WTC11 (cell line): ENCODE results near the gene TAMALIN. TPM values are rescaled to one million over a fixed set of nuclear protein-coding genes. Genes with fewer than 3 reads are reported as not detected.

Experiments
- ATAC-seq: fragments of 200-7000 bp; cut with Tn5 transposase; 2 replicates; pipeline ENCODE4 v1.10.0; 2021; ENCODE audit warnings: mild to moderate bottlenecking, moderate library complexity
- CTCF ChIA-PET: fragments of 300-600 bp; sonication (Branson Sonifier 250); formaldehyde crosslinking; loops from one replicate; lab custom pipeline; 2021; ENCODE audit warnings: antibody characterized with exemption; lab: Charles Lee
- POLR2A ChIA-PET: fragments of 350-600 bp; sonication (Branson Sonifier 250); formaldehyde crosslinking; loops from one replicate; lab custom pipeline; 2021; ENCODE audit warnings: antibody characterized with exemption; lab: Charles Lee
- DNase-seq: peaks from one replicate; pipeline ENCODE4 v3.0.0; 2021; ENCODE audit warnings: low spot score
- H3K27ac Mint-ChIP-seq: 2 replicates; pipeline ENCODE4 v1.8.0; 2021; ENCODE audit warnings: mixed read lengths
- H3K27me3 Mint-ChIP-seq: 2 replicates; pipeline ENCODE4 v1.8.0; 2021; ENCODE audit warnings: low read depth, mild to moderate bottlenecking, moderate library complexity, mixed read lengths
- H3K36me3 Mint-ChIP-seq: 2 replicates; pipeline ENCODE4 v1.8.0; 2021; ENCODE audit warnings: mixed read lengths
- H3K4me1 Mint-ChIP-seq: 2 replicates; pipeline ENCODE4 v1.8.0; 2022; ENCODE audit warnings: mixed read lengths
- H3K4me3 Mint-ChIP-seq: 2 replicates; pipeline ENCODE4 v1.8.0; 2021; ENCODE audit warnings: mild to moderate bottlenecking, moderate library complexity, mixed read lengths
- H3K9me3 Mint-ChIP-seq: 2 replicates; pipeline ENCODE4 v1.8.0; 2021; ENCODE audit warnings: mixed read lengths
- CREB1 ChIP-seq: sonication (generic); formaldehyde crosslinking; IDR thresholded peaks from 2 replicates; pipeline ENCODE4 v1.8.0; 2023; ENCODE audit warnings: mild to moderate bottlenecking, missing genetic modification reagents
- E2F1 ChIP-seq: sonication (generic); formaldehyde crosslinking; IDR thresholded peaks from 2 replicates; pipeline ENCODE4 v1.8.0; 2022; ENCODE audit warnings: mild to moderate bottlenecking, missing genetic modification reagents
- FOXJ3 ChIP-seq: sonication (generic); formaldehyde crosslinking; IDR thresholded peaks from 2 replicates; pipeline ENCODE4 v1.9.0; 2021; ENCODE audit warnings: missing genetic modification reagents, mild to moderate bottlenecking, borderline replicate concordance
- FOXK1 ChIP-seq: sonication (generic); formaldehyde crosslinking; IDR thresholded peaks from 2 replicates; pipeline ENCODE4 v1.8.0; 2022; ENCODE audit warnings: mild to moderate bottlenecking, moderate library complexity, missing genetic modification reagents
- GRHL2 ChIP-seq: fragments of 250-450 bp; sonication (Bioruptor Pico); IDR thresholded peaks from 2 replicates; pipeline ENCODE4 v1.8.0; 2022; ENCODE audit warnings: mild to moderate bottlenecking, moderate library complexity; ENCODE audit not compliant: insufficient replicate concordance, severe bottlenecking
- NFYB ChIP-seq: sonication (generic); formaldehyde crosslinking; conservative IDR thresholded peaks from 2 replicates; pipeline ENCODE4 v1.8.0; 2022; ENCODE audit warnings: low read depth, missing genetic modification reagents
- NR3C1 ChIP-seq: sonication (generic); formaldehyde crosslinking; conservative IDR thresholded peaks from 2 replicates; pipeline ENCODE4 v1.8.1; 2023; ENCODE audit warnings: low read depth, mild to moderate bottlenecking, missing genetic modification reagents
- PRRX2 ChIP-seq: fragments of 250-450 bp; sonication (Bioruptor Pico); IDR thresholded peaks from 2 replicates; pipeline ENCODE4 v1.8.0; 2021; ENCODE audit warnings: mild to moderate bottlenecking
- RELA ChIP-seq: sonication (generic); formaldehyde crosslinking; IDR thresholded peaks from 2 replicates; pipeline ENCODE4 v1.8.1; 2022; ENCODE audit warnings: missing genetic modification reagents, mild to moderate bottlenecking, borderline replicate concordance
- RORB ChIP-seq: fragments of 250-450 bp; sonication (Bioruptor Pico); IDR thresholded peaks from 2 replicates; pipeline ENCODE4 v1.9.0; 2021; ENCODE audit warnings: mild to moderate bottlenecking
- SP1 ChIP-seq: sonication (generic); formaldehyde crosslinking; conservative IDR thresholded peaks from 2 replicates; pipeline ENCODE4 v1.8.1; 2022; ENCODE audit warnings: missing genetic modification reagents
- TCF7 ChIP-seq: sonication (generic); formaldehyde crosslinking; IDR thresholded peaks from 2 replicates; pipeline ENCODE4 v1.8.0; 2022; ENCODE audit warnings: mild to moderate bottlenecking, low read depth, missing genetic modification reagents, moderate library complexity
- TEAD1 ChIP-seq: sonication (generic); formaldehyde crosslinking; IDR thresholded peaks from 2 replicates; pipeline ENCODE4 v1.8.0; 2022; ENCODE audit warnings: mild to moderate bottlenecking, missing genetic modification reagents
- TEAD4 ChIP-seq: sonication (generic); formaldehyde crosslinking; IDR thresholded peaks from 2 replicates; pipeline ENCODE4 v1.8.0; 2022; ENCODE audit warnings: mild to moderate bottlenecking, missing genetic modification reagents
- ZMAT4 ChIP-seq: fragments of 250-450 bp; sonication (Bioruptor Pico); IDR thresholded peaks from 2 replicates; pipeline ENCODE4 v1.9.0; 2021; ENCODE audit warnings: mild to moderate bottlenecking
- ZNF396 ChIP-seq: fragments of 250-450 bp; sonication (Bioruptor Pico); IDR thresholded peaks from 2 replicates; pipeline ENCODE4 v1.8.0; 2021; ENCODE audit warnings: mild to moderate bottlenecking, moderate library complexity, borderline replicate concordance
- ZNF416 ChIP-seq: fragments of 250-450 bp; sonication (Bioruptor Pico); IDR thresholded peaks from 2 replicates; pipeline ENCODE4 v1.9.0; 2021; ENCODE audit warnings: mild to moderate bottlenecking, inconsistent platforms
- ZNF423 ChIP-seq: fragments of 250-450 bp; sonication (Bioruptor Pico); IDR thresholded peaks from 2 replicates; pipeline ENCODE4 v2.1.2; 2022; ENCODE audit warnings: mild to moderate bottlenecking, moderate library complexity
- total RNA-seq: library from RNA; stranded (reverse); gene quantifications from 3 replicates; pipeline ENCODE4 v1.2.3, GENCODE V29; 2021
- TF ChIP-seq, protein P1 (sequence below): sonication (generic); formaldehyde crosslinking; IDR thresholded peaks from 2 replicates; pipeline ENCODE4 v1.8.1; 2022; ENCODE audit warnings: low read depth, missing genetic modification reagents, borderline replicate concordance
- TF ChIP-seq, protein P2 (sequence below): sonication (generic); formaldehyde crosslinking; IDR thresholded peaks from 2 replicates; pipeline ENCODE4 v1.8.0; 2022; ENCODE audit warnings: missing genetic modification reagents

Gene TAMALIN
- total RNA-seq, 1 experiment from 2014 or later: 6.1 TPM

- ChIA-PET CTCF (interaction anchor here (0.6 to 2.3 kb wide), 7 partner anchors 14 to 940 kb away, joined by 3 to 16 read pairs (median 3); no protein-coding TSS in a partner anchor), POLR2A (no interaction called here)
- Mint-ChIP-seq H3K36me3 (0 out of 2 replicates have a peak, but pooled peaks cover 3% of the 10 kb centered on the region), H3K4me3 (no peak overlapping the region), H3K27me3 (peaks cover 23% of the 10 kb centered on the region), H3K27ac (no peak overlapping the region), H3K4me1 (peaks cover 18% of the 10 kb centered on the region), H3K9me3 (no peaks in the 10 kb centered on the region)
- DNase-seq: no peak
- no peak for ATAC-seq
- TF ChIP-seq ZNF416 (CRISPR knock-in tag) (no peak), FOXK1 (CRISPR knock-in tag) (no peak), RELA (CRISPR knock-in tag) (no peak), NR3C1 (no peak), CREB1 (CRISPR knock-in tag) (no peak), TEAD4 (CRISPR knock-in tag) (no peak), FOXJ3 (CRISPR knock-in tag) (no peak), PRRX2 (CRISPR knock-in tag) (no peak), ZNF396 (CRISPR knock-in tag) (no peak), GRHL2 (CRISPR knock-in tag) (no peak), ZNF423 (no peak), SP1 (CRISPR knock-in tag) (no peak), NFYB (CRISPR knock-in tag) (no peak), RORB (CRISPR knock-in tag) (no peak)
- TF ChIP-seq, protein P1, sequence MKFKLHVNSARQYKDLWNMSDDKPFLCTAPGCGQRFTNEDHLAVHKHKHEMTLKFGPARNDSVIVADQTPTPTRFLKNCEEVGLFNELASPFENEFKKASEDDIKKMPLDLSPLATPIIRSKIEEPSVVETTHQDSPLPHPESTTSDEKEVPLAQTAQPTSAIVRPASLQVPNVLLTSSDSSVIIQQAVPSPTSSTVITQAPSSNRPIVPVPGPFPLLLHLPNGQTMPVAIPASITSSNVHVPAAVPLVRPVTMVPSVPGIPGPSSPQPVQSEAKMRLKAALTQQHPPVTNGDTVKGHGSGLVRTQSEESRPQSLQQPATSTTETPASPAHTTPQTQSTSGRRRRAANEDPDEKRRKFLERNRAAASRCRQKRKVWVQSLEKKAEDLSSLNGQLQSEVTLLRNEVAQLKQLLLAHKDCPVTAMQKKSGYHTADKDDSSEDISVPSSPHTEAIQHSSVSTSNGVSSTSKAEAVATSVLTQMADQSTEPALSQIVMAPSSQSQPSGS (CRISPR knock-in tag): no peak
- TF ChIP-seq, all 79 proteins: peak for 0
Observed at GRCh38 chr12:52054833-52055730, 48.3 kb downstream of the TAMALIN start.

GRCh38 chr12:52055731-52056711 is 49.3 kb downstream of the TAMALIN start:
- Mint-ChIP-seq H3K36me3 (0 out of 2 replicates have a peak, but pooled peaks cover 3% of the 10 kb centered on the region), H3K27me3 (peaks cover 15% of the 10 kb centered on the region), H3K27ac (no peak overlapping the region)
- DNase-seq: no peak
- TF ChIP-seq, protein P2, sequence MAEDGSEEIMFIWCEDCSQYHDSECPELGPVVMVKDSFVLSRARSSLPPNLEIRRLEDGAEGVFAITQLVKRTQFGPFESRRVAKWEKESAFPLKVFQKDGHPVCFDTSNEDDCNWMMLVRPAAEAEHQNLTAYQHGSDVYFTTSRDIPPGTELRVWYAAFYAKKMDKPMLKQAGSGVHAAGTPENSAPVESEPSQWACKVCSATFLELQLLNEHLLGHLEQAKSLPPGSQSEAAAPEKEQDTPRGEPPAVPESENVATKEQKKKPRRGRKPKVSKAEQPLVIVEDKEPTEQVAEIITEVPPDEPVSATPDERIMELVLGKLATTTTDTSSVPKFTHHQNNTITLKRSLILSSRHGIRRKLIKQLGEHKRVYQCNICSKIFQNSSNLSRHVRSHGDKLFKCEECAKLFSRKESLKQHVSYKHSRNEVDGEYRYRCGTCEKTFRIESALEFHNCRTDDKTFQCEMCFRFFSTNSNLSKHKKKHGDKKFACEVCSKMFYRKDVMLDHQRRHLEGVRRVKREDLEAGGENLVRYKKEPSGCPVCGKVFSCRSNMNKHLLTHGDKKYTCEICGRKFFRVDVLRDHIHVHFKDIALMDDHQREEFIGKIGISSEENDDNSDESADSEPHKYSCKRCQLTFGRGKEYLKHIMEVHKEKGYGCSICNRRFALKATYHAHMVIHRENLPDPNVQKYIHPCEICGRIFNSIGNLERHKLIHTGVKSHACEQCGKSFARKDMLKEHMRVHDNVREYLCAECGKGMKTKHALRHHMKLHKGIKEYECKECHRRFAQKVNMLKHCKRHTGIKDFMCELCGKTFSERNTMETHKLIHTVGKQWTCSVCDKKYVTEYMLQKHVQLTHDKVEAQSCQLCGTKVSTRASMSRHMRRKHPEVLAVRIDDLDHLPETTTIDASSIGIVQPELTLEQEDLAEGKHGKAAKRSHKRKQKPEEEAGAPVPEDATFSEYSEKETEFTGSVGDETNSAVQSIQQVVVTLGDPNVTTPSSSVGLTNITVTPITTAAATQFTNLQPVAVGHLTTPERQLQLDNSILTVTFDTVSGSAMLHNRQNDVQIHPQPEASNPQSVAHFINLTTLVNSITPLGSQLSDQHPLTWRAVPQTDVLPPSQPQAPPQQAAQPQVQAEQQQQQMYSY (CRISPR knock-in tag): no peak
- TF ChIP-seq ZMAT4 (CRISPR knock-in tag) (no peak), E2F1 (no peak), ZNF396 (CRISPR knock-in tag) (no peak), TCF7 (CRISPR knock-in tag) (no peak), TEAD1 (CRISPR knock-in tag) (no peak)
- TF ChIP-seq, all 79 proteins: peak for 0
- POLR2A ChIA-PET: no interaction called here
- CTCF ChIA-PET: interaction anchor here (1.0 to 2.3 kb wide), 3 partner anchors 13 to 64 kb away, joined by 3 to 16 read pairs (median 3); no protein-coding TSS in a partner anchor
- H3K4me3 Mint-ChIP-seq: no peak overlapping the region
- peaks cover 13% of the 10 kb centered on the region for H3K4me1 Mint-ChIP-seq
- ATAC-seq: no peak
- no peaks in the 10 kb centered on the region for H3K9me3 Mint-ChIP-seq
